ENCODE measurements around the gene CD300LB. TPM values are rescaled to one million over a fixed set of nuclear protein-coding genes. Genes with fewer than 3 reads are reported as not detected.

Gene CD300LB
- polyA plus RNA-seq, 3 donors: 88.0 to 102 (median 92.9) TPM

- peak overlapping the region; percentile 90 to 98 (median 94) for H3K27ac Mint-ChIP-seq
- TF ChIP-seq CTCF (IDR thresholded peaks at IDR 0.05): no peak
- Histone ChIP-seq H3K27me3 (ENCODE audit: control insufficient read depth in 2 of 2, insufficient read depth in 2 of 2, low read length in 2 of 2) (no peaks in the 10 kb centered on the region), H3K4me2 (replicated peaks; ENCODE audit: extremely low read depth, low read length, poor library complexity, severe bottlenecking) (no peak overlapping the region), H3K79me2 (ENCODE audit: insufficient read depth, low read length) (peaks cover 32% of the 10 kb centered on the region), H3K9me3 (replicated peaks in 1 of 2; ENCODE audit: control insufficient read depth in 1 of 2, insufficient read depth in 1 of 2, low read length in 2 of 2) (no peaks in the 10 kb centered on the region), H4K20me1 (ENCODE audit: insufficient read depth, low read length) (peaks cover 29% of the 10 kb centered on the region), H3K4me1 (ENCODE audit: control insufficient read depth in 1 of 2, insufficient read depth in 2 of 2, low read length in 2 of 2) (peaks cover 67 to 79% of the 10 kb centered on the region in 2 donors), H3K36me3 (replicated peaks in 1 of 2; ENCODE audit: control insufficient read depth in 1 of 2, insufficient read depth in 2 of 2, low read length in 2 of 2) (peaks cover 19 to 23% of the 10 kb centered on the region in 2 donors), H2AFZ (ENCODE audit: insufficient read depth, low read depth, low read length, poor library complexity, severe bottlenecking) (no peak overlapping the region), H3K9ac (ENCODE audit: insufficient read depth, low read length, poor library complexity, severe bottlenecking) (no peak overlapping the region), H3K4me3 (replicated peaks in 1 of 3; ENCODE audit: low read depth in 2 of 3, low read length in 3 of 3) (no peak overlapping the region), H3K27ac (ENCODE audit: low read depth in 1 of 2, low read length in 2 of 2) (peak overlapping the region in 1 of 2 donors; percentile 98)
- 87% methylated on average over 6 of the region's 7 CpGs for WGBS (ENCODE audit: insufficient coverage)
- H3K4me3 Mint-ChIP-seq: peak overlapping the region; percentile 16
- H3K9me3 Mint-ChIP-seq: peaks cover 0 to 2% (median 0%) of the 10 kb centered on the region in 7 donors
- H3K27me3 Mint-ChIP-seq (ENCODE audit: low read depth in 3 of 3): peaks cover 0 to 3% (median 0%) of the 10 kb centered on the region in 3 donors
- peaks cover 66% of the 10 kb centered on the region for H3K4me1 Mint-ChIP-seq
- intact Hi-C loops (cut with micrococcal nuclease): no loop called here
- H3K36me3 Mint-ChIP-seq: peaks cover 34% of the 10 kb centered on the region in 2 donors
- DNase-seq: no peak
These were observed 16.0 kb upstream of the CD300LB start for GRCh38 chr17:74547264-74547663.

GRCh38 chr17:74546586-74546985 is 15.3 kb upstream of the CD300LB start:
- no peaks in the 10 kb centered on the region for H3K27me3 ChIP-seq (ENCODE audit: control insufficient read depth in 2 of 2, insufficient read depth in 2 of 2, low read length in 2 of 2)
- peaks cover 41% of the 10 kb centered on the region in 2 donors for H3K36me3 Mint-ChIP-seq
- peak overlapping the region; percentile 96 for H3K9ac ChIP-seq (ENCODE audit: insufficient read depth, low read length, poor library complexity, severe bottlenecking)
- H3K9me3 ChIP-seq (replicated peaks in 1 of 2; ENCODE audit: control insufficient read depth in 1 of 2, insufficient read depth in 1 of 2, low read length in 2 of 2): no peaks in the 10 kb centered on the region
- no peak for TF ChIP-seq CTCF (IDR thresholded peaks at IDR 0.05)
- peaks cover 0 to 3% (median 0%) of the 10 kb centered on the region in 3 donors for H3K27me3 Mint-ChIP-seq (ENCODE audit: low read depth in 3 of 3)
- peaks cover 38% of the 10 kb centered on the region for H3K79me2 ChIP-seq (ENCODE audit: insufficient read depth, low read length)
- DNase-seq: no peak
- H3K9me3 Mint-ChIP-seq: peaks cover 0 to 2% (median 0%) of the 10 kb centered on the region in 7 donors
- H3K4me3 ChIP-seq (replicated peaks in 1 of 3; ENCODE audit: low read depth in 2 of 3, low read length in 3 of 3): peak overlapping the region in 1 of 3 experiments; percentile 89
- H3K4me1 Mint-ChIP-seq: peaks cover 66% of the 10 kb centered on the region
- peaks cover 62 to 73% of the 10 kb centered on the region in 2 donors for H3K4me1 ChIP-seq (ENCODE audit: control insufficient read depth in 1 of 2, insufficient read depth in 2 of 2, low read length in 2 of 2)
- intact Hi-C loops (cut with micrococcal nuclease): no loop called here
- H4K20me1 ChIP-seq (ENCODE audit: insufficient read depth, low read length): peaks cover 36% of the 10 kb centered on the region
- peak overlapping the region; percentile 93 to 98 for H3K27ac ChIP-seq (ENCODE audit: low read depth in 1 of 2, low read length in 2 of 2)
- H3K4me2 ChIP-seq (replicated peaks; ENCODE audit: extremely low read depth, low read length, poor library complexity, severe bottlenecking): no peak overlapping the region
- WGBS (ENCODE audit: insufficient coverage): 95% methylated on average over 7 of the region's 7 CpGs
- H3K27ac Mint-ChIP-seq: peak overlapping the region; percentile 90 to 98 (median 95)
- peak overlapping the region in 1 of 2 donors; percentile 22 for H3K4me3 Mint-ChIP-seq
- H3K36me3 ChIP-seq (replicated peaks in 1 of 2; ENCODE audit: control insufficient read depth in 1 of 2, insufficient read depth in 2 of 2, low read length in 2 of 2): peaks cover 26 to 30% of the 10 kb centered on the region in 2 donors
- H2AFZ ChIP-seq (ENCODE audit: insufficient read depth, low read depth, low read length, poor library complexity, severe bottlenecking): peak overlapping the region; percentile 38
